Skeletal muscle satellite cell (primary cell): ENCODE data around the gene MN1.

Experiments used
- H3K27me3 ChIP-seq: 2 replicates; pipeline ENCODE4 v1.7.0; 2013; ENCODE audit warnings: low read length; ENCODE audit not compliant: control insufficient read depth, insufficient read depth
- H3K36me3 ChIP-seq: 2 replicates; pipeline ENCODE4 v1.7.0; 2013; ENCODE audit warnings: mild to moderate bottlenecking, control low read depth, low read length; ENCODE audit not compliant: insufficient read depth
- H3K4me1 ChIP-seq: 2 replicates; pipeline ENCODE4 v1.7.0; 2013; ENCODE audit warnings: low read length; ENCODE audit not compliant: control insufficient read depth, insufficient read depth
- H3K4me2 ChIP-seq: 2 replicates; pipeline ENCODE4 v1.7.0; 2013; ENCODE audit warnings: mild to moderate bottlenecking, low read length
- H3K4me3 ChIP-seq: 2 replicates; pipeline ENCODE4 v1.7.0; 2013; ENCODE audit warnings: low read length
- H3K9ac ChIP-seq: 2 replicates; pipeline ENCODE4 v1.7.0; 2013; ENCODE audit warnings: mild to moderate bottlenecking, low read depth, low read length, moderate library complexity
- H3K9me3 ChIP-seq: replicated peaks from 2 replicates; pipeline ENCODE4 v1.7.0; 2013; ENCODE audit warnings: mild to moderate bottlenecking, control low read depth, low read length

Gene MN1

GRCh38 chr22:27713461-27713860 is 88.1 kb downstream of the MN1 start:
- Histone ChIP-seq H3K4me3 (no peak overlapping the region), H3K36me3 (no peaks in the 10 kb centered on the region), H3K4me2 (no peak overlapping the region), H3K4me1 (peaks cover 9% of the 10 kb centered on the region), H3K9ac (no peak overlapping the region), H3K9me3 (no peaks in the 10 kb centered on the region), H3K27me3 (peaks cover 9% of the 10 kb centered on the region)

- no peak overlapping the region for H3K4me3 ChIP-seq
- no peaks in the 10 kb centered on the region for H3K9me3 ChIP-seq
- peaks cover 9% of the 10 kb centered on the region for H3K27me3 ChIP-seq
- no peak overlapping the region for H3K4me2 ChIP-seq
- no peaks in the 10 kb centered on the region for H3K4me1 ChIP-seq
- no peaks in the 10 kb centered on the region for H3K36me3 ChIP-seq
- no peak overlapping the region for H3K9ac ChIP-seq
Observed at GRCh38 chr22:27711756-27712155, 89.8 kb downstream of the MN1 start.

- Histone ChIP-seq H3K27me3 (peaks cover 15% of the 10 kb centered on the region), H3K36me3 (no peaks in the 10 kb centered on the region), H3K4me3 (no peak overlapping the region), H3K4me2 (no peak overlapping the region), H3K9ac (no peak overlapping the region), H3K9me3 (no peaks in the 10 kb centered on the region), H3K4me1 (no peaks in the 10 kb centered on the region)
Observed at GRCh38 chr22:27711012-27711411, 90.5 kb downstream of the MN1 start.

DNA sequence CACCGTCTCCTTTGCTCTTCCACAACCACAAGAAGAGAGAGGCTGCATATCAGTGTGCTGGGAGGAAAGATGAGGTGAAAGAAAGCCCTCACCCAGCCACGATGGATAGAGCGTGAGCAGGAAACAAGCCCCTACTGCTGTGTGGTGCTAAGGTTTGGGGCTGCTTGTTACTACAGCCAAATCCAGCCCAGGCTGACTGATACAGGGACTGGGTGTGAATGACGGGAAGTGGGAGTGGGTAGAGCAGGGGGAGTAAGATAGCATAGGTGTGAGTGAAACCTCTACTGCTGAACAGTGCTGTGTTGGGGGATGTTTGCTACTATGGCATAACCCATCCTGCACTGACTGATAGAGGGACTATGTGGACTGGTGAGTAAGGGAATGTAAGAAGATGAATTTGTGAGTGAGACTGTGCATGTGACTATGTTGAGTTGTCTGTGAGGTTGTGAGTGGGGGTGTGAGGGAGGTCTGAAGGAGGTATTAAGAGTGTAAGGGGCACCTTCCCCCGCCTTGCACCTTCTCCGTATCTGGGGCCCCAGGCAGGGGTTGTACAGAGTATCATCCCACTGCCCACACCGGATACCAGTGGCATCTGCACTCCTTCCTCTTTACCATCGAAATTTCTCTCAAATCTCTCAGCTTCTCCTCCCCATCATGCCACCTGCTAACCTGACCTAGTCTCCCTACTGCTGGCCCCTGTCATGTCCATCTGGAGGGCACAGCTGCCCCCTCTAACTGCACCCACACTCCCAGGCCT is 91.5 kb downstream of the MN1 start:
- H3K36me3 ChIP-seq, result no peaks in the 10 kb centered on the region
- no peak overlapping the region for H3K4me2 ChIP-seq
- H3K9ac ChIP-seq, result no peak overlapping the region
- H3K4me3 ChIP-seq, result no peak overlapping the region
- H3K27me3 ChIP-seq, result peaks cover 19% of the 10 kb centered on the region
- no peaks in the 10 kb centered on the region for H3K4me1 ChIP-seq
- no peaks in the 10 kb centered on the region for H3K9me3 ChIP-seq

DNA sequence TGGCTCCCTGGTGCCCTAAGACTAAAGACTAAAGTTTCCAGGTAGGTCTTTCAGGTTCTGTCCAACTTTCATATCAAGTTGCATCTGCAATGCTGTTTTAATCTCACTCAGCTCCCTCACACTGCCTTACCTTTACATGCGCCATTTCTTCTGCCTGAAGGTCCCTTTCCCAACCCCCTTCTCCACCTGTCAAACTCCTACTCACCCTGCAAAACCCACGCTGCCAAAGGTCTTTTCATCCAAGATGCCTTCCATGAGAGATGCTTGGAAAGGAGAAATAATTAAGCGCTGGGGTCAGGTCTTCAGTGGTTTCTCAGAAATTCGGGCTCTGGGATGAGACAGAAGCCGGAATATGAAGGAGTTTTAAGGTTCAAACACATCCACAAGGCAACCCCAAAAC is 95.1 kb downstream of the MN1 start:
- H3K9ac ChIP-seq, result no peak overlapping the region
- H3K4me1 ChIP-seq, result no peaks in the 10 kb centered on the region
- no peaks in the 10 kb centered on the region for H3K36me3 ChIP-seq

GRCh38 chr22:27705408-27706080 is 96.0 kb downstream of the MN1 start:
- Histone ChIP-seq H3K4me1 (no peaks in the 10 kb centered on the region), H3K4me3 (no peak overlapping the region), H3K36me3 (no peaks in the 10 kb centered on the region), H3K27me3 (peaks cover 19% of the 10 kb centered on the region), H3K4me2 (no peak overlapping the region), H3K9me3 (no peaks in the 10 kb centered on the region), H3K9ac (no peak overlapping the region)

More for the DNA sequence above, 95.1 kb downstream of the MN1 start:
- Histone ChIP-seq H3K4me3 (no peak overlapping the region), H3K9me3 (no peaks in the 10 kb centered on the region), H3K27me3 (peaks cover 19% of the 10 kb centered on the region), H3K4me2 (no peak overlapping the region)

- Histone ChIP-seq H3K27me3 (peaks cover 13% of the 10 kb centered on the region), H3K4me1 (no peaks in the 10 kb centered on the region), H3K4me3 (no peak overlapping the region)
Observed at GRCh38 chr22:27704581-27704980, 97.0 kb downstream of the MN1 start.

GRCh38 chr22:27699383-27700019 is 102.1 kb downstream of the MN1 start:
- H3K9me3 ChIP-seq, result peaks cover 6% of the 10 kb centered on the region
- no peak overlapping the region for H3K4me3 ChIP-seq
- H3K9ac ChIP-seq, result no peak overlapping the region
- no peaks in the 10 kb centered on the region for H3K36me3 ChIP-seq
- no peaks in the 10 kb centered on the region for H3K4me1 ChIP-seq
- H3K27me3 ChIP-seq, result peaks cover 6% of the 10 kb centered on the region
- H3K4me2 ChIP-seq, result no peak overlapping the region

More at GRCh38 chr22:27704581-27704980, 97.0 kb downstream of the MN1 start:
- H3K9me3 ChIP-seq, result no peaks in the 10 kb centered on the region
- no peak overlapping the region for H3K9ac ChIP-seq
- no peak overlapping the region for H3K4me2 ChIP-seq
- H3K36me3 ChIP-seq, result no peaks in the 10 kb centered on the region

GRCh38 chr22:27698813-27699212 is 102.7 kb downstream of the MN1 start:
- Histone ChIP-seq H3K9ac (no peak overlapping the region), H3K9me3 (peaks cover 6% of the 10 kb centered on the region), H3K4me2 (no peak overlapping the region), H3K27me3 (peaks cover 11% of the 10 kb centered on the region), H3K36me3 (no peaks in the 10 kb centered on the region), H3K4me3 (no peak overlapping the region), H3K4me1 (no peaks in the 10 kb centered on the region)
